SU-DHL-6 (cell line): ENCODE measurements around the gene CENPU.

ENCODE experiments used
- CTCF ChIP-seq: fragments of 200-600 bp; sonication (generic); IDR thresholded peaks from one replicate; pipeline ENCODE4 v1.5.1; 2017; ENCODE audit warnings: antibody characterized with exemption, mild to moderate bottlenecking, low read length, moderate library complexity; ENCODE audit not compliant: insufficient read depth, poor library complexity, severe bottlenecking
- EZH2phosphoT487 ChIP-seq: fragments of 200-600 bp; sonication (generic), shearing (Covaris generic); conservative IDR thresholded peaks from 2 replicates; pipeline ENCODE4 v1.6.1; 2018; ENCODE audit warnings: mild to moderate bottlenecking, antibody characterized with exemption, low read length, moderate library complexity, mixed read lengths

DNA sequence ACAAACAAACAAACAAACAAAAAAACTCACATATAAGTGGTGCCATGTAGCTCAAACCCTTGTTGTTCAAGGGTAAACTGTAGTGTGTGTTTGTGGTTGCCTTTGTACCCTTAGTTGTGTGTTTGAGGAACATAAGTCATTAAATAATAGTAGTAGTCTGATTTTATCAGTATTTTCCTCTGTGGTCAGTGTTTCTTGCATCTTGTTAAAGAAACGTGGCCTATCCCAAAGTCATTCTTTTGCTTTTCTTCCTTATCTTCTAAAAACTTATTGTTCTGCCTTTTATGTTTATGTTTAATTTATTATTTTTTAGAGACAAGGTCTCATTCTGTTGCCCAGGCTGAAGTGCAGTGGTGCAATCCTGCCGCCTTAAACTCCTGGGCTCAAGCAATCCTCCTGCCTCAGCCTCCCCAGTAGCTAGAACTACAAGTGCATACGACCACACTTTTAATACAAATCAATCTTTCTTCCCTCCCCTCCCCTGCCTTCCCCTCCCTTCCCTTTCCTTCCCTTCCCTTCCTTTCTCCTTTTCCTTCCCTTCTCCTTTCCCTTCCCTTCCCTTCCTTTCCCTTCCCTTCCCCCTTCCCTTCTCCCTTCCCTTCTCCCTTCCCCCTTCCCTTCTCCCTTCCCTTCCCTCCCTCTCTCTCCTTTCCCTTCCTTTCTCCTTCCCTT lies 57.9 kb downstream of the CENPU start:
- TF ChIP-seq CTCF: no peak
- no peak for TF ChIP-seq EZH2phosphoT487
